Parathyroid adenoma (tissue), 2 donors: ENCODE data around the gene CCDC24.

Experiments
- H2AFZ ChIP-seq: fragments of 300-600 bp; sonication (generic); one replicate; pipeline ENCODE4 v1.7.0; 2017; ENCODE audit warnings: antibody characterized with exemption, mild to moderate bottlenecking
- H3K27ac ChIP-seq: fragments of 300-600 bp; sonication (generic); one replicate; pipeline ENCODE4 v1.7.0; 2017
- H3K27me3 ChIP-seq: fragments of 300-600 bp; sonication (generic); one replicate; pipeline ENCODE4 v1.7.0; 2017; ENCODE audit warnings: low read length; ENCODE audit not compliant: control insufficient read depth, insufficient read depth
- H3K36me3 ChIP-seq: fragments of 300-600 bp; sonication (generic); one replicate; pipeline ENCODE4 v1.7.0; 2017; ENCODE audit warnings: low read length; ENCODE audit not compliant: control insufficient read depth, insufficient read depth
- H3K4me1 ChIP-seq: fragments of 300-600 bp; sonication (generic); one replicate; pipeline ENCODE4 v1.7.0; 2017; ENCODE audit warnings: control low read depth
- H3K4me2 ChIP-seq: fragments of 300-600 bp; sonication (generic); one replicate; pipeline ENCODE4 v1.7.0; 2017; ENCODE audit warnings: low read length
- H3K4me3 ChIP-seq: fragments of 300-600 bp; sonication (generic); one replicate; pipeline ENCODE4 v1.7.0; 2017; ENCODE audit warnings: low read depth, low read length
- H3K79me2 ChIP-seq: fragments of 300-600 bp; sonication (generic); one replicate; pipeline ENCODE4 v1.7.0; 2017; ENCODE audit warnings: control low read depth
- H3K9ac ChIP-seq: fragments of 300-600 bp; sonication (generic); one replicate; pipeline ENCODE4 v1.7.0; 2017; ENCODE audit warnings: mild to moderate bottlenecking
- H3K9me3 ChIP-seq: fragments of 300-600 bp; sonication (generic); one replicate; pipeline ENCODE4 v1.7.0; 2017; ENCODE audit warnings: low read length; ENCODE audit not compliant: control insufficient read depth
- CTCF ChIP-seq: fragments of 300-600 bp; sonication (generic); IDR thresholded peaks from one replicate; pipeline ENCODE4 v1.7.0; 2017; ENCODE audit warnings: antibody characterized with exemption, mild to moderate bottlenecking
- donor health status: primary hyperparathyroidism.

Gene CCDC24

GRCh38 chr1:43970911-43971310 lies 20.5 kb upstream of the CCDC24 start:
- Histone ChIP-seq H3K4me2 (no peak overlapping the region), H3K79me2 (no peaks in the 10 kb centered on the region), H3K4me1 (peaks cover 7% of the 10 kb centered on the region), H3K27ac (no peak overlapping the region), H3K4me3 (no peak overlapping the region), H2AFZ (no peak overlapping the region), H3K36me3 (no peaks in the 10 kb centered on the region), H3K9ac (no peak overlapping the region), H3K9me3 (no peaks in the 10 kb centered on the region), H3K27me3 (no peaks in the 10 kb centered on the region)
- no peak for TF ChIP-seq CTCF

- peaks cover 7% of the 10 kb centered on the region for H3K4me1 ChIP-seq
- H3K4me3 ChIP-seq: no peak overlapping the region
- H3K9ac ChIP-seq: no peak overlapping the region
- no peaks in the 10 kb centered on the region for H3K36me3 ChIP-seq
- H3K27ac ChIP-seq: no peak overlapping the region
- no peaks in the 10 kb centered on the region for H3K27me3 ChIP-seq
- H3K4me2 ChIP-seq: no peak overlapping the region
- no peak overlapping the region for H2AFZ ChIP-seq
- no peaks in the 10 kb centered on the region for H3K9me3 ChIP-seq
- no peak for TF ChIP-seq CTCF
- no peaks in the 10 kb centered on the region for H3K79me2 ChIP-seq
Measured at GRCh38 chr1:43971336-43971980, 19.9 kb upstream of the CCDC24 start.

GRCh38 chr1:43973981-43974442 lies 17.4 kb upstream of the CCDC24 start:
- Histone ChIP-seq H3K9me3 (no peaks in the 10 kb centered on the region), H3K27ac (peak overlapping the region; percentile 95), H3K36me3 (no peaks in the 10 kb centered on the region), H2AFZ (peak overlapping the region; percentile 88), H3K79me2 (no peaks in the 10 kb centered on the region), H3K4me2 (peak overlapping the region; percentile 85), H3K4me1 (peaks cover 7% of the 10 kb centered on the region), H3K27me3 (no peaks in the 10 kb centered on the region), H3K4me3 (peak overlapping the region; percentile 95), H3K9ac (no peak overlapping the region)
- TF ChIP-seq CTCF: no peak

- H3K9me3 ChIP-seq: no peaks in the 10 kb centered on the region
- no peak for TF ChIP-seq CTCF
- H3K4me2 ChIP-seq: peak within 1 kb of the TSS; percentile 85
- peak within 1 kb of the TSS; percentile 89 for H3K9ac ChIP-seq
- no peaks in the 10 kb centered on the region for H3K79me2 ChIP-seq
- no peaks in the 10 kb centered on the region for H3K27me3 ChIP-seq
- H3K4me3 ChIP-seq: peak within 1 kb of the TSS; percentile 95
- H3K36me3 ChIP-seq: no peaks in the 10 kb centered on the region
- H3K4me1 ChIP-seq: peaks cover 7% of the 10 kb centered on the region
- peak within 1 kb of the TSS; percentile 88 for H2AFZ ChIP-seq
- H3K27ac ChIP-seq: peak within 1 kb of the TSS; percentile 95
Measured at GRCh38 chr1:43974443-43975248, 16.8 kb upstream of the CCDC24 start, which contains the start of gene ATP6V0B. Gene ATP6V0B (plus strand): TSS chr1:43974960. CDS start chr1:43975041, 81 bp downstream.
